GM19438 (cell line): ENCODE results near the gene CFAP74.

Source experiments
- ATAC-seq: cut with Tn5 transposase; IDR thresholded peaks from one replicate; pipeline ENCODE4 v1.9.1; 2021; ENCODE audit warnings: low read depth; ENCODE audit not compliant: unreplicated experiment

Gene CFAP74

DNA sequence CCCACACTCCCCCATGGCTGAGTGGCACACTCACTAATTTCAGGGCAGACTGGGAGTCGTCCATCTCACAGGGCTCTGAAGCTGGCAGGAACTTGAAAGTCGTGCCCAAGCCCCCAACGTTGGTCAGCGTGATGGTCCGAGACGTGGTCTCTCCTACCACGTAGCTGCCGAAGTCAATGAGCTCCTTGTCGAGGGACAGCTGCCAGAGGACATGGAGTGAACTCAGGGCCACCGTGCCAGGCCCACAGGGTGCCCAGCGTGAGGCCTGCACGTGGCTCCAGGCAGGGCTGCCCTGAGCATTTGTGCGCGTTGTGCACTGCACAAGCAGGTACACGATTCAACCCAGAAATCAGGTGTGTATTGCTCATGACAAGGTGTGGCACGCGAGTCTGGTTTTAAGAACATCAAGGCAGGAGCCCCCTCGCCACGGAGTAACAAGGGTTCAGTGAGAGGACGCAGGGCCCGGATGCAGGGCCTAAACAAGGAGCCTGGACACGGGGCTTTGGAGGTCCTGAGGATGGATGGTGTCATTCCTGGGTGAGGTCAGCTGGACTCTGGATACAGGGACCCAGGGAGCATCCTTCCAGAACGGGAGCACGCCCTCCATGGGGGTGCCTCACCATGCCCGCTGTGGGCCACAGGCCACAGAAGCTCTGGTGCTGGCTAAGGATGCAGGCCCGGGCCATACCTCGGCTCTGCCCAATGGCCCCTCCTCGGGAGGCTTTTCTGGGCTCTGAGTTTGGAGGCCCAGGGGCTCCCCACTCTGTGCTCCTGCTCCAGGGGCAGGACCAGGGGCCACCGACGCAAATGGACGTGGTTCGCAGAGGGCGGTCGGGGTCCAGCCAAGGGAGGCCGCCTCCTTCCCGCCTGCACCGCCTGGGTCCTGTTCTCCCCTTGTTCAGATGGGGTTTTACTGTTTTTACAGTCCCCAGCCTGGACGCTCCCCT, 46.7 kb downstream of the CFAP74 start:
- ATAC-seq: no peak

DNA sequence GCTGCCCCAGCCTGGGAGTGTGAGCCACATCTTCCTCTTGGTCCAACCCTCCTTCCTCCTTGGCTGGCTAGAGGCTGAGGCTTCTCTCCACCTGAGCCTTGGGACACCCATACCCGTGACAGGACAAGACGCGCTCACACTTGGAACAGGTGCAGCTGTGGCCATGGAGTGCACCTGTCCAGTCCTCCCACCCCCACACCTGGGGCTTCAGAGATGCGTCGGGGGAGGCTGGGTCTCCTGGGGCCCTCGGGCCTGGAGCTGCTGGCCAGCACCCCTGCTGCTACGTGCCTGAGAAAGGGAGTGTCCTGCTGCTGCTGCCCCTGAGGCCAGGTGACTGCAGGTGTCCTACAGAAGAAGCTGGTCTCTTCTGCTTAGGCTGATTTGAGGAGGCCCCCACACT, 47.5 kb downstream of the CFAP74 start:
- no peak for ATAC-seq

DNA sequence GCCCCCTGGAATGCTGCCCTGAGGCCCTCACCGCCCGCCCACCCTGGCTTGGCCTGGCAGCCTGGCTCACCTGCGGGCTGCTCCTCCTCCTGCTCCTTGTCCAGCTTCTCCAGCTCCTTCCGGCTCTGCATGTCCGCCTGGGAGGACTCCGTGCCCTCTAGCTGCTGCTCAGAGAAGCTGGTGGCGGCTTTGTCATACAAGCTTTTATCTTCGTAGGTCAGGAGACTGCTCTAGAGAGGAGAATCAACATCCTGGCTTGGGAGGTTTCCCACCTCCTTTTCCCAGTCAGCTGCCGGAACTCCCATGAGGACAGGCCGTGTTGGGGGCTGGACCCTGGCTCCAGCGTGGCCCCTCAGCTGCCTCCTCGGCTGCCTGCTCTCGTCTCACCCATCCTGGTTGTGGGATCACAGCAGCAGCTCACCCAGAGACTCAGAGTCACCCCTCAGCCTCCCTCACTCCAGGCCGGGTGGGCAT, 47.9 kb downstream of the CFAP74 start:
- ATAC-seq: no peak

DNA sequence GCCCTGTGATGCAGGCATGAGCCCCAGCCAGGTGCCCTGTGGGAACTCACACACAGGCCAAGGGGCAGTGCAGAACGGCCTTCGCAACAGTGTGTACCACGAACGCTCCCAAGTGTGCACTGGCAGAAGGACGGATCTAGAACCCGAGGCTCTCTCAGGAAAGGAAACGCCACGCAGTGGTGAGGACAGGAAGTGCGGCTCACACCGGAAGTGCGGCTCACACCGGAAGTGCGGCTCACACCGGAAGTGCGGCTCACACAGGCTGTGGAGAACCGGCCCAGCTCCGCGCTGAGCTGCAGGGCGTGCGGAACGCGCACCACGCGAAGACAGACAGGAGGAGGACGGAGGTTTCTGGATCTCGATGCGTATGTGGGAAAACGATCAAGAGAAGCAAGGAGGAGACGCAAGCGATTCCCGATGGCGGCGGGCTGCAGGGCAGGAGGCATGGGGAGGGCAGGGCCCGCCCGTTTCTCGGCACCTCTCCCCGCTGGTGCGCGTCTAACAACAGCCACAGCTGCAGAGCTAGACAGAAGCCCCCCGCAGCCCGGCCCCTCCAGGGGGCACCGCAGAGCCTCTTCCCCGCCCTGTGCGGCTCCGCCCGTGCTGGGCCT, 48.6 kb downstream of the CFAP74 start:
- ATAC-seq: no peak

DNA sequence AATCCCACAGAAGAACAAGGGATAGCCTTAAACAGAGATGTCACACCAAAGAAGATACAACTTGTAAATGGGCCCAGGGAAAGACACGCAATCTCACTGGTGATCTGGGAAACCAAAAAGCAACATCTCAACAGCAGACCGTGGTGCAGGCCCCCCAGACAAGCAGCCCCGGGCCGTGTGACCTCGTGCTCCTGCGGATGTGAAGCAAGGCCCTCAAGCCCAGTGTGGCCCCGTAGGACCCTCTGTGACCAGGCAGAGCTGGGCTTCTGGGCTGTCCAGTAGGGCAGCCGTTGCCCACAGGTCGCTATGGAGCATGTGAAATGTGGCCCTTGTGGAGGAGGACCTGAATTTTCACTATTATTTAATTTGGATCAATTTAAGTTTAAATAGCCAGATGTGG, 49.6 kb downstream of the CFAP74 start:
- no peak for ATAC-seq

DNA sequence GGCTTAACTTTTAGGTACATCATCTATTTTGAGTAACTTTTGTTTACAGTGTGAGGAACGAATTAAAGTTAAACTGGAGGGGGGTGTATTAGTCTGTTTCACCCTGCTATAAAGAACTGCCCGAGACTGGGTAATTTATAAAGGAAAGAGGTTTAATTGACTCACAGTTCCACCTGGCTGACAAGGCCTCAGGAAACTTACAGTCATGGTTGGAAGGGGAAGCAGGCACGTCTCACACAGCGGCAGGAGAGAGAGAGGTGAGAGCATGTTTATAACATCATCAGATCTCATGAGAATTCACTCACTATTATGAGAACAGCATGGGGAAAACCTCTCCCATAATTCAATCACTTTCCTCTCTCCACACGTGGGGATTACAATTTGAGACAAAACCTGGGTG, 52.6 kb downstream of the CFAP74 start:
- ATAC-seq: no peak

DNA sequence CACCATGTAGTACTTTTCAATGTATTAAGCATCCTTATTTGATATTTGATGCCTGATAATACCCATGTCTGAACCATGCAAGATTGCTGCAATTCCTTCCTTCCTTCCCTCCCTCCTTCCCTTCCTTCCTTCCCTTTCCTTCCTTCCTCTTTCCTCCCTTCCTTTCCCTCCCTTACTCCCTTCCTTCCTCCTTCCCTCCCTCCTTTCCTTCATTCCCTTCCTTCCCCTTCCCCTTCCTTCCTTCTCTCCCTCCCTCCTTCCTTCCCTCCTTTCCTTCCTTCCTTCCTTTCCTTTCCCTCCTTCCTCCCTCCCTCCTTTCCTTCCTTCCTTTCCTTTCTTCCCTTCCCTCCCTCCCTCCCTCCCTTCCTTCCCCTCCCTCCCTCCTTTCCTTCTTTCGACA, 54.8 kb downstream of the CFAP74 start:
- ATAC-seq: no peak

DNA sequence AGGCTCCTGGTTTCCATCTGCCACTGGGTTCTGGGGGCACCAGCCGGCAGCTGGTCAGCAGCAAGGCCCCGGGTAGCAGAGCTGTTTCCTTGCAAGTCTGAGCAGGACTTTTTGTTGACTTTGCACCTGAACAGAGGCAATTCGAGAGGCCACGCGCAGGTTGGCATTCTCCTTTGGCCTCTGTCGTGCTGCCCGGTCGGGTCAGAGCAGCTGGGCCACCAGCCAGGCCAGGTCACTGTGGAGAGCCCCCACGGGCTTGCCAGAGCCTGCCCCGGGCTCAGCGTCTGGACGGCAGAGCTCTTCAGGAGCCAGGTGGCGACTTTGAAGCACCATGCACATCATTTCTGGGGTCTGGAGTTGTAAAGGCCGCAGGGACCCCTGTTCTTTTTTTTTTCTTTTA, 56.1 kb downstream of the CFAP74 start:
- no peak for ATAC-seq

DNA sequence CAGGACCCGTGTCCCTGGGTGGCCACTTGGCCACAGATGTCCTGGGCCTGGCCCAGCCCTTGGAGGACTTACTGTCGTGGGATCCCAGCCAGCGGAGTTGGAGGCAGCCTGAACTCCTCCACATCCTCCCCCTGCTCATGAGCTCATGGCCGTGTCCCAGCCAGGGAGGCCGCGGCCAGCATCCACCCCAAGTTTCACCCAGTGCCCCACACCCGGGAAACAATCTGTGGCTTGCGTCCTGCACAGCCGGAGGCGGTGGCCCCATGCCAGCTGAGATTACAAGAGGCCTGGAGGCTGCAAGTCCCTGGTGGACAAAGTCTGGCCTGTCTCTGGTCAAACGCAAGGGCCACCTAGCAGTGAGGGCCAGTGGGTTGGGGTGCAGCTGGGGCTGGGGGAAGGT, 57.0 kb downstream of the CFAP74 start:
- ATAC-seq: no peak

DNA sequence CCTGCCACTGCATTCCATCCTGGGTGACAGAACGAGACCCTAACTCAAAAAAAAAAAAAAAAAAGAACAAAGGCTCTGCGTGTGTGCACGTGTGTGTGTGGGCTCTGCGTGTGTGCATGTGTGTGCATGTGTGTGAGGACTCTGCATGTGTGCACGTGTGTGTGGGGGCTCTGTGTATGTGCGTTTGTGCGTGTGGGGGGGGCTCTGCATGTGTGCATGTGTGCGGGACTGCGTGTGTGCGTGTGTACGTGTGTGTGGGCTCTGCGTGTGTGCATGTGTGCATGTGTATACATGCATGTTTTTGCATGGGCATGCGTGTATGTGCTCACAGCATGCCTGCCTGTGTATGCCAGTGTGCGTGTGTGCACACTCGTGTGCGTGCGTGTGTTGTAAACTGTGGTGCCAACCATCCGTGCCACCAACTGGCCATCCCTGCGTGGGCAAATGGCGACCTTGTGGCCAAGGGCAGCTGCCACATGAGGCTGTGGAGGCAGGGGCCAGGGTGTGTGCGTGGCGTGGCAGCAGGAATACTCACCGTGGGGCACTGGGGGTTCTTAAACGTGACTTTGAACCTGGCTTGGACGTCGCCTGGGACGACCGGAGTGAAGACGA, 57.7 kb downstream of the CFAP74 start:
- ATAC-seq: no peak

DNA sequence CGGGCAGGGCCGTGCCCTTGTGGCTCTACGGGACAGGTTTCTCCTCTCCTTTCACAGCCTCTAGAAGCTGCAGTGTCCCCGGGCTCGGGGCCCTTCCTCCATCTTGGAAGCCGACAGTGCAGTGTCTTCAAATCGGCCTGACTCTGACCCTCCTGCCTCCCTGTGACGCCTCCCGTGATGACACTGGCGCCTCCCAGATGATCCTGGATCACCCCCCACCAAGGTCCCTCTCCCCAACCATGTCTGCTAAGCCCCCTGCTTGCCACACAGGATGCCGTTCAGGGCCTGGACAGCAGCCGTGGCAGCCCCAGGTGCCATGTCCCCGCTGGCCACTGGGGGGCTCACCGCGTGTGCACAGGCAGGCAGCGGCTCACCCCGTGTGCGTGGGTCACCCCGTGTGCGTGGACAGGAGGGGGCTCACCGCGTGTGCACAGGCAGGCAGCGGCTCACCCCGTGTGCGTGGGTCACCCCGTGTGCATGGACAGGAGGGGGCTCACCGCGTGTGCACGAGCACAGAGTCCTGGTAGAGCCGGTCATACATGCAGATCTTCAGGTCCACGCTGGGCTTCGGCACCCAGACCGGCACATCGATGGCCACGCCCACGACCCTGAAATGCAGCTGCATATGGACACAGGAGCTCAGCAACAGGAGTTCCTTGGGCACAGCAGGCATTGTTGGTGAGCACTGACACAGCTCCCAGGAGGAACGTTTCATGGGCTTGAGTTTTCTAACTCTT, 59.6 kb downstream of the CFAP74 start:
- no peak for ATAC-seq

DNA sequence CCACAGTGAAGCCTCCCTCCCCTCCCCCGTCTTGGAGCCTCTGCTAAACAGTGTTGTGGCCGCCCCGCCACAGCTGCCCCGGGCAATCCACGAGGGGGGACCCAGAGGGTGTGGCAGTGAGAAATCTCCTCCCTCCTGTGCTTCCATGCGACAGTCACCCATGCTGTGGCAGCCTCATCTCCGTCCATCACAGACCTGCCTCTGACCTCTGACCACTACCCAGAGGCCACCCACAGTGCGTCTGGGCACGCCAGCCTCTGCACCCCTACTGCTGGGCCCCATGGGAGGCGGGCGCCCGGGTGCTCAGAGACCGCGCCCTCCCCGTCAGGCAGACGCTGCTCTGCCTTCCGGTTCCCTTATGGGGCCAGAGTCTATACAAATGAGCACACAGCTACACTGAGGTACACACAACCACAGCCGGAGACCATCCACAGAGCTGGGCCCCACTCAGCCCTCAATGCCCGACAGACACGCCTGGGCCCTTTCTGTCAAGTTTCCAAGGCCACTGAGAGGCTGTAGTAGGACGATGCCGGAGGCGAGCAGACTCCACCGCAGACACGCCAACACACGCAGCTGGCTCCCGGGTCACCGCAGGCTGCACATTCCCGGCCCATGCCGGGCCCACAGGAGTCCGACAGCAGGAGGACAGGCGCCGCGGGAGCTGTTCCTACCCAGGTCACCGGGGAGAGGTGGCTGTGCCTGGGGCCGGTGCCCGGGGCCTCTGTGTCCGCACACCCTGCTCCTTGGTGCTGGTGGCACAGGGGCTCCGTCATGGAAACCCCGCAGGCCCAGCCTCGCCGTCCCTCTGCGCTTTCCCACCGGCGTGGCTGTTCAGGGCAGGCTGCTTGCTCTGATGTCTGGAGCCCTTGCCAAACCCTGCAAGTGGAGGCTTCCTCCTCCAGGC, 60.6 kb downstream of the CFAP74 start:
- no peak for ATAC-seq

DNA sequence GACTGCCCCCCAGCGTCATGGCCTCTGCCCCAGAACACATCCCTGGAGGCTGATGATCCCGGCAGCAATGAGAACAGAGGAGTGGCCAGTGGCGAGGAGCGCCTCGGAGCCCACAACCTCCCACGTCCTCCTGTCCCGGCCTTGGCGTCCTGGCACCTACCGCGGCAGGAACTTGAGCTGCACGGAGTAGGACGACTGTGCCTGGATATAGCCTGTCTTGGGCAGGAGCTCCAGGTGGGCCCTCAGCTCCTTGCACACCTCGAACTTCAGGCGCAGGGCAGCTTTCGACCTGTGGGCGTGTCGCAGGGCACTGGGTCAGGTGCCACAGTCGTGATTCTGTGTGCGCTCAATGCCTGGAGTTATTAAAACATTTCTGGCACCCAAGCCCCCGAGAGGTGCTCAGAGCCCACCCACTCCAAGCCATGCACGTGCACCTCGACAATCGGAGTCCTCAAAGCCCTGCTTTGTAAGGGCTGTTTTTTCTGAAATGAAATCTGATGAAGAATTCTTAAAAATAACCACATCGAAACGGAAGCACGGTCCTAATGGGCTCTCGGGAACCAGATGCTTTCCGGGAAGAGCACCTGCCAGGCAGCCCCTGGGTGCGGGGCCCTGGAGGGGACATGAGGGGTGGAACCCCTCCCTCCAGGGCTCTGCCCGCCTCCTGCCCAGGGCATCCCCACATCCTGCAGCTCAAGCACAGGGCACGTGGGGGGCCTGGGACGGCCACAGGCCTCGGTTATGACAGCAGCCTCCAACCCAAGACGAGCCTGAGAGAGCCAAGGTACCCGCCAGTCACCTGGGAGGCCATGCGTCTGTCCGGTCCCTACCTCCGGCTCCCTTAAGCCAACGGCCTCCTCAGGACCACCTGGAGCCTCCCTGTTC, 61.5 kb downstream of the CFAP74 start:
- ATAC-seq: no peak

DNA sequence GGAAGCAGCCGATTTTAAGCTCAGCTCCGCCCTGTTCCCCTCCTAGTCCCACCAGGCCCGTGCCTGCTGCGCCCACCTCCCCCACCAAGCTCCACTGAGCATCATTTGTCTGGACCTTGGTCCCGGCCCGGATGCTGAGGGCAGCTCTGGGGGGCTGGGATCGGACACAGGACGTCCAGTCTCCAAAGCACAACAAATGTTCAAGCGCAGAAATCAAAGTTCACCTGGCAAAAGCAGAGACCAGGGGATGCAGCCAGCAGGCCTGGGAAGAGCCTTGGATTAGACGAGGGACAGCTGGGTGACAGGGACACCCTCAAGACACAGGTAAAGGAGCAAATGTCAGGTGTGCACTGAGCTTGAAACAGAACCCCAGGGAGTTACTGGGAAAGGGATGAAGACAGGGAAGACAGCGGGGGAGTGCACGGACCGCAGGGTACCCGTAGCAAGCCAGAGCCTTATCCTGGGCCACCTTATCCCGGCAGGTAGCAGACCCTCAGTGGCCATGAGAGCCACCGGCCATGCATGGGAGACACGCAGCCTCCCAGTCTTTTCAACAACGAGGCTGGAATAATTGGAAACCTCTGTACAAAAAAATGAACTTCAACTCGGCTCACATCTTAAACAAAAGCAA, 62.3 kb downstream of the CFAP74 start:
- ATAC-seq: no peak

DNA sequence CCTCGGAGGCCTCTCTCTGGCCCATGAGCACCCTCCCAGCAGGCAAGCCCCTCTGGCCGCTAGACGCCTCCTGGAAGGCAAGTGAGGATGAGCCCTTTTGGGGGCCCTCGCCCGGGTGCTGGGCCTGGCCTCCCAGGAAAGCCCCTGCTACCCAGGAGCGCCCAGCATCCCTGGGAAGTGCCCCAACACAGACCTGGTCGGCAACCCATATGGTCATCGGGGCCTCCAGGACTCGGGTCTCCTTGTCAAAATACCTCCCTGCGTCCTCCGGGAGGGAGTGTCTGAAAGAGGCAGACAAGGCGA, 63.5 kb downstream of the CFAP74 start:
- no peak for ATAC-seq

DNA sequence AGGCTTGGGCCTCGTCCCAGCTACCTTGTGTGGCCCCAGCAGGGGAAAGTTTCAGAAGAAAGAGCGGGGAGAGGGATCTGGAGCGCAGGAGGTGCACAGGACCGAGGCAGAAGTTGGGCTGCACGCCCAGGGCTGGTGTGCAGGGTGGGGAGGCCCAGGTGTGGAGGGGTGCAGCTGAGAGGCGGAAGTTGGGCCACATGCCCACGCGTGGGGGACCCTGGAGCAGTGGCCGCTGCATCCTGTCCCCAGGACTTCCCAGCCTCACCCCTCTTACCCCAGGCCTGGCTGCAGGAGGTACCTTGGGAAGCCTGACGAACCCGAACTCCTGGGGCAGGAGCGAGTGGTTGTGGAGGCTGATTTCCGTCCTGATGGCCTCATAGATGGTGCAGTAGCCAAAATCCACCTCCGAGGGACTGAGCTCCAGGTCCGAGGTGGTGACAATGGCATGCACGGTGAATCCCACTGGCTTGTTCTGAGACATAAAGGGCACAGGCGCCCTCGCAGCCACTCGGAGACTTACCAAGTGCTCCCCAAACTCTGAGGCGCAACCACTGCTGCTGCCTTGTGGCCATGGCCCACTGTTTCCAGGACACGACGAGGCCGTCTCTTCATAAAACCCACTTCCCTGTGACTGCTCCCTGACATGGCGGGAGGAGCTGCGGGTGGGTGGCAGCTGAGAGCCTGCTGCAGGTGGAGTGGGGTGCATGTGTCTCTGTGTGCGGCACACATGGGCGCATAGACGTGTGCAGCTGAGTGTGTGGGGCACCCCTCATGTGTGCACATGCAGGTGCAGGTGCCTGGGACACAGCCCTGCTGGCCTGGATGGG, 64.1 kb downstream of the CFAP74 start:
- no peak for ATAC-seq

DNA sequence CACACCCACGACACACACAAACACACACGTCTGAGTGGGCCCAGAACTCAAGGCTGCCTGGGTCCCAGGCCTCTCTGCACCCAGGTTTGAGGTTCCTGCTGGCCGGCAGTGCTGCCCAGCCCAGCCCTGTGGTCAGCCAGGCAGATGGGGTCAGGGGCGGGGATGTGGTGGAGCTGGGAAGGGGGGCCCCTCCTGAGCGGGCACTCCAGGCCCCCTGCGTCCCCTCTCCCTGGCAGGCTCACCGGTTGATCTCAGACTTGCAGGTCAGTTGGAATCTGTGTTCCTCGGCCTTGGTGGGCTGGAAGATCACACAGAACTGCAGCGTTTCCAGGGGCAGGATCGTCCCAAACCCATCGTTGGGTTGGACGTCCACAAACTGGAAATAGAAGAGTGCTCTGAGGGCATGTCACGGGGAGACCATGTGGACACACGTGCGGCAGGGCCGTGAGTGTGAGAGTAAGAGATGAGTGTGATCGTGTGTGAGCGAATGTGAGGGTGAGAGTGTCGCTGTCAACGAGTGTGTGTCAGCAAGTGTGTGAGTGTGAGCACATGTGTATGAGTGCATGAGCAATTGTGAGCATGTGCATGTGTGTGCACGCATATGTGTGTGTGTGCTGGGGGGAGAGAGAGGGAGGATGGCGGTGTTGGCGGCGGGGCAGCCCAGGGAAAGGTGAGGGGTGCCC, 64.8 kb downstream of the CFAP74 start:
- ATAC-seq: no peak
